GM10266 (cell line): Measurements from ENCODE around the gene CYTH2.
A peak's percentile ranks its signal among the peaks of the same experiment; 100 is the strongest.

Experiments used
- DNase-seq: peaks from one replicate; pipeline ENCODE4 v3.0.0; 2012; ENCODE audit errors: extremely low spot score
- TF ChIP-seq, protein P1 (sequence below): IDR thresholded peaks from 2 replicates; pipeline ENCODE4 v1.5.1; 2012; ENCODE audit warnings: mild to moderate bottlenecking, low read depth; ENCODE audit not compliant: control insufficient read depth, insufficient read depth; ENCODE audit errors: missing control alignments

The CYTH2 gene

GRCh38 chr19:48445256-48445605, 23.9 kb upstream of the CYTH2 start:
- DNase-seq: no peak

GRCh38 chr19:48445606-48446481, 23.3 kb upstream of the CYTH2 start, which contains the start of gene GRWD1:
Gene GRWD1 (plus strand): TSS chr19:48445983. CDS start chr19:48446006, 23 bp downstream.
- TF ChIP-seq, protein P1, sequence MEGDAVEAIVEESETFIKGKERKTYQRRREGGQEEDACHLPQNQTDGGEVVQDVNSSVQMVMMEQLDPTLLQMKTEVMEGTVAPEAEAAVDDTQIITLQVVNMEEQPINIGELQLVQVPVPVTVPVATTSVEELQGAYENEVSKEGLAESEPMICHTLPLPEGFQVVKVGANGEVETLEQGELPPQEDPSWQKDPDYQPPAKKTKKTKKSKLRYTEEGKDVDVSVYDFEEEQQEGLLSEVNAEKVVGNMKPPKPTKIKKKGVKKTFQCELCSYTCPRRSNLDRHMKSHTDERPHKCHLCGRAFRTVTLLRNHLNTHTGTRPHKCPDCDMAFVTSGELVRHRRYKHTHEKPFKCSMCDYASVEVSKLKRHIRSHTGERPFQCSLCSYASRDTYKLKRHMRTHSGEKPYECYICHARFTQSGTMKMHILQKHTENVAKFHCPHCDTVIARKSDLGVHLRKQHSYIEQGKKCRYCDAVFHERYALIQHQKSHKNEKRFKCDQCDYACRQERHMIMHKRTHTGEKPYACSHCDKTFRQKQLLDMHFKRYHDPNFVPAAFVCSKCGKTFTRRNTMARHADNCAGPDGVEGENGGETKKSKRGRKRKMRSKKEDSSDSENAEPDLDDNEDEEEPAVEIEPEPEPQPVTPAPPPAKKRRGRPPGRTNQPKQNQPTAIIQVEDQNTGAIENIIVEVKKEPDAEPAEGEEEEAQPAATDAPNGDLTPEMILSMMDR: no peak
- peak; percentile 97 for DNase-seq

More at GRCh38 chr19:48445256-48445605, 23.9 kb upstream of the CYTH2 start:
- TF ChIP-seq, protein P1: no peak

DNA sequence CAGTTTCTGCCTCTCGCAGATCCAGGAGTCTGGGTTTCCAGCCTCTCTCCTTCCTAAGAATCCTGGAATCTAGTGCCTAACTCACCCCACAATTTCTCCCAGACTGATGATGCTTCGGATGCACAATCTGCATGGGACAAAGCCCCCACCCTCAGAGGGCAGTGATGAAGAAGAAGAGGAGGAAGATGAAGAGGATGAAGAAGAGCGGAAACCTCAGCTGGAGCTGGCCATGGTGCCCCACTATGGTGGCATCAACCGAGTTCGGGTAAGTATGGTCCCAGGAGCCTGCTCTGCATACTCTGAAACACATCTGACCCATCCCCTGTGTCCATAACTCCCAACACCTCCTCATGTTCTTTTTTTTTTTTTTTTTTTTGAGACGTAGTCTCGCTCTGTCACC, 22.6 kb upstream of the CYTH2 start:
- no peak for DNase-seq
- TF ChIP-seq, protein P1: no peak

DNA sequence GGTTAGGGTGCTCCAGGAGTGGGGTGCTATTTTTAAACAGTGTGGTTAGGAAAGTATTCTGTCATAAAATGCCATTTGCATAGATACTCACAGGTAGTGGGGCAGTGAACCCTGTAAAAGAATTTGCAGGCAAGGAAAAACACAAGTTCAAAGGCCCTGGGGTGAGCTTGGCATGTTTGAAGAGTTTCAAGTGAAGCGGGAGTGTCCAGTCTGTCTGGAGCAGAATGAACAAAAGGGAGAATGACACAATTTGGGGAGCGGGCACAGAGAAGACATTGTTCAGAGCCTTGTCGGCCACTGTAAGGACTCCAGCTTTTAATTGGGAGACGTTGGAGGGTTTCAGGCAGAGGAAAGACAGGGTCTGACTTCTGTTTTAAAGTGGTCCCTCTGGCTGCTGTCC, 20.6 kb upstream of the CYTH2 start:
- TF ChIP-seq, protein P1: no peak
- no peak for DNase-seq

GRCh38 chr19:48450441-48450840, 18.7 kb upstream of the CYTH2 start:
- TF ChIP-seq, protein P1: no peak
- no peak for DNase-seq

- TF ChIP-seq, protein P1: no peak
- DNase-seq: no peak
Measured at GRCh38 chr19:48450863-48451262, 18.3 kb upstream of the CYTH2 start.

DNA sequence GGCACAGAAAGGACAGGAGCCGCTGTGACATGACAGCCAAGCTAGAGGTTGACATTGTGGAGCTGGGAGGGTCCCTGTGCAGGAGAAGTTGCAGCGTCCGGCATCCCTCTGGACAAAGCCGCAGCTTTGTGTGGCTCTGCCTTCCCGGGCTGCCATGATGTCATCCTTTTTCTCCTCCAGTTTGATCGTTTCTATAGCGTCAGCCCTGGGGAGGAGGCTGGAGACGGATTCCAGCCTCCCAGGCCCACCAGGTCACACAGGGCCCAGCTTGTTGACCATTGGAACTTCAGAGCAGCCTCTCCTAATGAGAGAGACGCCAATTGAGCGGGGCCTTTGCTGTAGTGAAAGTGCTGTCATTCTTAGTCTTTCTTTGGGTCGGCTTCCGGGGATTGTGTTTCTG, 17.5 kb upstream of the CYTH2 start:
- TF ChIP-seq, protein P1: no peak
- no peak for DNase-seq
